HepG2 (cell line): Measurements from ENCODE around the gene ERVMER34-1. TPM values are rescaled to one million over a fixed set of nuclear protein-coding genes. Genes with fewer than 3 reads are reported as not detected.

Experiments
- ATAC-seq: fragments of 200-7000 bp; cut with Tn5 transposase; 3 replicates; pipeline ENCODE4 v1.9.1; 2020; ENCODE audit warnings: mild to moderate bottlenecking, moderate library complexity
- BruUV-seq: library from RNA; stranded (reverse); fragments of 400-500 nt; replicated peaks from 2 replicates; lab custom pipeline; 2021; lab: Mats Ljungman, UMichigan
- CTCF ChIA-PET: fragments of 300-600 bp; formaldehyde crosslinking; extraction: SDS; loops from one replicate; lab custom pipeline; 2021; ENCODE audit warnings: low total read pairs, inconsistent platforms, low intra/inter-chr PET ratio; lab: Yijun Ruan, JAX
- POLR2A ChIA-PET: fragments of 350-600 bp; sonication (Branson Sonifier 250); formaldehyde crosslinking; loops from one replicate; lab custom pipeline; 2020; ENCODE audit warnings: antibody characterized with exemption, inconsistent platforms; lab: Yijun Ruan, JAX
- DNase-seq: peaks from one replicate; pipeline ENCODE4 v3.0.0-alpha.2; 2015; ENCODE audit warnings: low spot score
- FAIRE-seq: peaks from 3 replicates; lab custom pipeline; 2011; peaks lifted over from hg19 to GRCh38; lab: Jason Lieb, UNC
- H2AFZ ChIP-seq: one replicate; pipeline ENCODE4 v1.6.1; 2011; ENCODE audit warnings: low read length, inconsistent platforms
- H3K27ac ChIP-seq: fragments of 300-600 bp; 3 replicates; pipeline ENCODE4 v1.8.0; 2011; ENCODE audit warnings: mixed run types, mild to moderate bottlenecking, mixed read lengths, low read length, inconsistent platforms; ENCODE audit not compliant: insufficient read depth; ENCODE audit errors: extremely low read length
- H3K27me3 ChIP-seq, 2 experiments: fragments of 200-600 bp in 1 of 2; 2 replicates in 1 of 2; 3 replicates in 1 of 2; pipeline versions ENCODE4 v1.6.0 to v1.8.0; 2011; ENCODE audit warnings: low read length in 2 of 2, mild to moderate bottlenecking in 2 of 2, moderate library complexity in 2 of 2, inconsistent platforms in 1 of 2; ENCODE audit not compliant: insufficient read depth in 2 of 2, control insufficient read depth in 1 of 2
- H3K36me3 ChIP-seq, 2 experiments: fragments of 200-600 bp in 1 of 2; replicated peaks in 1 of 2; 2 replicates in 1 of 2; 3 replicates in 1 of 2; pipeline versions ENCODE4 v1.5.1 to v1.8.0; 2011; ENCODE audit warnings: low read length in 2 of 2, inconsistent platforms in 1 of 2; ENCODE audit not compliant: insufficient read depth in 2 of 2, control insufficient read depth in 1 of 2
- H3K4me1 ChIP-seq: 2 replicates; pipeline ENCODE4 v1.5.1; 2012; ENCODE audit warnings: low read length, inconsistent platforms; ENCODE audit not compliant: insufficient read depth
- H3K4me2 ChIP-seq: 2 replicates; pipeline ENCODE4 v1.6.0; 2011; ENCODE audit warnings: low read depth, low read length, inconsistent platforms
- H3K4me3 ChIP-seq, 3 experiments: fragments of 200-600 bp in 1 of 3; sonication (generic), shearing (Covaris generic) in 1 of 3; replicated peaks in 1 of 3; 2 replicates each; pipeline ENCODE4 v1.5.1; 2011 to 2016; ENCODE audit warnings: low read length in 3 of 3, inconsistent platforms in 2 of 3, low read depth in 2 of 3, mild to moderate bottlenecking in 2 of 3, control low read depth in 1 of 3, mixed read lengths in 1 of 3; ENCODE audit not compliant: insufficient read depth in 1 of 3
- H3K79me2 ChIP-seq: one replicate; pipeline ENCODE4 v1.6.1; 2011; ENCODE audit warnings: low read length, inconsistent platforms; ENCODE audit not compliant: insufficient read depth
- H3K9ac ChIP-seq: 2 replicates; pipeline ENCODE4 v1.6.0; 2011; ENCODE audit warnings: mild to moderate bottlenecking, low read depth, low read length, inconsistent platforms; ENCODE audit not compliant: insufficient read depth
- H3K9me3 ChIP-seq: 2 replicates; pipeline ENCODE4 v1.5.1; 2012; ENCODE audit warnings: mild to moderate bottlenecking, low read length
- H4K20me1 ChIP-seq: 2 replicates; pipeline ENCODE4 v1.6.0; 2011; ENCODE audit warnings: inconsistent platforms, mild to moderate bottlenecking, low read length, moderate library complexity; ENCODE audit not compliant: insufficient read depth
- ARNT ChIP-seq: fragments of 450-650 bp; IDR thresholded peaks from 2 replicates; pipeline ENCODE4 v1.6.1; 2017
- ELF3 ChIP-seq: IDR thresholded peaks from 2 replicates; pipeline ENCODE4 v1.6.1; 2016; ENCODE audit warnings: missing genetic modification reagents, missing compliant biosample characterization
- MZF1 ChIP-seq: sonication (generic); formaldehyde crosslinking; IDR thresholded peaks from 2 replicates; pipeline ENCODE4 v1.8.1; 2023; ENCODE audit warnings: mild to moderate bottlenecking, missing genetic modification reagents, borderline replicate concordance
- NAIF1 ChIP-seq: sonication (generic); formaldehyde crosslinking; IDR thresholded peaks from 2 replicates; pipeline ENCODE4 v1.5.0; 2020; ENCODE audit warnings: mild to moderate bottlenecking, missing genetic modification reagents, borderline replicate concordance
- POLR2A ChIP-seq, 2 experiments: IDR thresholded peaks; 2 replicates each; pipeline ENCODE4 v1.6.1; 2011; ENCODE audit warnings: low read depth in 2 of 2, low read length in 2 of 2, mild to moderate bottlenecking in 1 of 2, moderate library complexity in 1 of 2; ENCODE audit not compliant: insufficient read depth in 1 of 2
- TCF7 ChIP-seq: sonication (generic); IDR thresholded peaks from 2 replicates; pipeline ENCODE4 v1.6.1; 2016; ENCODE audit warnings: antibody characterized with exemption, low read depth
- YY1 ChIP-seq: IDR thresholded peaks from 2 replicates; pipeline ENCODE4 v1.6.1; 2011; ENCODE audit warnings: low read length, low read depth, moderate library complexity, mild to moderate bottlenecking; ENCODE audit not compliant: insufficient read depth, insufficient replicate concordance
- ZMYM4 ChIP-seq: sonication (generic); formaldehyde crosslinking; IDR thresholded peaks from 2 replicates; pipeline ENCODE4 v1.8.1; 2023; ENCODE audit warnings: mild to moderate bottlenecking, missing genetic modification reagents
- ZNF260 ChIP-seq: sonication (generic); formaldehyde crosslinking; IDR thresholded peaks from 2 replicates; pipeline ENCODE4 v1.4.0; 2020; ENCODE audit warnings: missing genetic modification reagents, low read depth, mild to moderate bottlenecking, borderline replicate concordance
- ZNF383 ChIP-seq: sonication (generic); formaldehyde crosslinking; IDR thresholded peaks from 2 replicates; pipeline ENCODE4 v1.4.0; 2020; ENCODE audit warnings: missing genetic modification reagents, mild to moderate bottlenecking, borderline replicate concordance
- ZNF878 ChIP-seq: sonication (generic); formaldehyde crosslinking; IDR thresholded peaks from 2 replicates; pipeline ENCODE4 v1.8.1; 2023; ENCODE audit warnings: mild to moderate bottlenecking, missing genetic modification reagents, moderate library complexity
- WGBS: methylation state at CpG from one replicate; pipeline ENCODE4 v1.1.6; 2017; ENCODE audit warnings: low lambda C conversion rate; 5-methylcytosine and 5-hydroxymethylcytosine counted together
- in situ Hi-C: cut with HindIII; loops from 2 replicates; pipeline ENCODE4 v1.10.0; 2017; ENCODE audit warnings: low pct_unique_long_range_greater_than_20kb; ENCODE audit not compliant: extremely low pct_ligation_motif_present
- intact Hi-C: fragments of 100-400 bp; cut with micrococcal nuclease; formaldehyde crosslinking; loops from one replicate; pipeline ENCODE4 v1.10.0; 2022; ENCODE audit not compliant: unreplicated experiment
- polyA plus RNA-seq, 8 experiments: library from polyadenylated mRNA; depleted of rRNA in 3 of 8; stranded (reverse) in 7 of 8; unstranded in 1 of 8; fragments of >200 nt; fragmentation: Illumina TruSeq in 4 of 8; extraction: Trizol in 4 of 8; gene quantifications; 2 replicates each; pipeline versions ENCODE4 v1.2.1 to v1.2.3, GENCODE V29; 2011 to 2016; ENCODE audit warnings: low read depth in 4 of 8, missing spikeins in 1 of 8, mixed read lengths in 1 of 8; ENCODE audit not compliant: insufficient read depth in 1 of 8
- total RNA-seq, 5 experiments: library from RNA; depleted of rRNA; stranded (reverse); fragments of >200 nt; fragmentation: Illumina TruSeq; extraction: Trizol; gene quantifications; 2 replicates each; pipeline ENCODE4 v1.2.3, GENCODE V29; 2016; ENCODE audit warnings: low read depth in 1 of 5
- TF ChIP-seq, protein P1 (sequence below): IDR thresholded peaks from 2 replicates; pipeline ENCODE4 v1.6.1; 2012; ENCODE audit warnings: inconsistent platforms
- TF ChIP-seq, protein P2 (sequence below): sonication (generic); formaldehyde crosslinking; IDR thresholded peaks from 2 replicates; pipeline ENCODE4 v1.4.0; 2020; ENCODE audit warnings: missing genetic modification reagents, mild to moderate bottlenecking, borderline replicate concordance

ERVMER34-1 gene
- total and polyA plus RNA-seq, 2 of the 13 experiments (the other 11 are each of a cell fraction or from before 2014, with no cell fraction given), result 0.04 to 0.35 TPM

GRCh38 chr4:52714597-52715254 lies 36.5 kb downstream of the ERVMER34-1 start:
- H3K4me1 ChIP-seq, result peaks cover 45% of the 10 kb centered on the region
- DNase-seq (no peak), ATAC-seq (no peak), FAIRE-seq (peak; percentile 21)
- peak overlapping the region; percentile 91 for H3K27ac ChIP-seq
- 95% methylated on average over 4 of the region's 4 CpGs for WGBS
- CTCF ChIA-PET, result no interaction called here
- in situ Hi-C loops, result loop anchor here (5.0 to 25.0 kb wide), 3 partner anchors 52 to 342 kb away; no protein-coding TSS in a partner anchor
- no TSS peak for BruUV-seq
- peaks cover 5 to 26% of the 10 kb centered on the region in 2 experiments for H3K36me3 ChIP-seq
- no peaks in the 10 kb centered on the region for H3K27me3 ChIP-seq
- 0 out of 2 replicates have a peak overlapping the region, but pooled peaks have one; percentile 24 for H3K9ac ChIP-seq
- no peaks in the 10 kb centered on the region for H4K20me1 ChIP-seq
- no peak overlapping the region for H2AFZ ChIP-seq
- H3K4me2 ChIP-seq, result peak overlapping the region; percentile 92
- TF ChIP-seq ARNT (no peak), ZMYM4 (0 out of 2 replicates have a peak, but pooled peaks have one; percentile 16), NAIF1 (CRISPR knock-in tag) (0 out of 2 replicates have a peak, but pooled peaks have one; percentile 36), POLR2A (IDR thresholded peaks at IDR 0.05; ENCODE audit: insufficient read depth in 1 of 2, low read depth in 2 of 2, low read length in 2 of 2) (0 out of 4 replicates have a peak, but pooled peaks of 1 of the 2 experiments have one; percentile 7)
- TF ChIP-seq, protein P1, sequence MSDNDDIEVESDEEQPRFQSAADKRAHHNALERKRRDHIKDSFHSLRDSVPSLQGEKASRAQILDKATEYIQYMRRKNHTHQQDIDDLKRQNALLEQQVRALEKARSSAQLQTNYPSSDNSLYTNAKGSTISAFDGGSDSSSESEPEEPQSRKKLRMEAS, result 0 out of 2 replicates have a peak, but pooled peaks have one; percentile 31
- POLR2A ChIA-PET, result interaction anchor here (3.8 kb wide), 1 partner anchor 54 kb away, joined by 74 read pairs; the partner anchor contains the start of gene USP46
- H3K79me2 ChIP-seq, result peaks cover 17% of the 10 kb centered on the region
- peak overlapping the region in 1 of 3 experiments; percentile 83; a peak in 2 of 6 replicates for H3K4me3 ChIP-seq
- intact Hi-C loops, result no loop called here
- H3K9me3 ChIP-seq, result no peaks in the 10 kb centered on the region

GRCh38 chr4:52713456-52713937 lies 37.7 kb downstream of the ERVMER34-1 start:
- Histone ChIP-seq H4K20me1 (no peaks in the 10 kb centered on the region), H3K9me3 (no peaks in the 10 kb centered on the region), H3K36me3 (peaks cover 5 to 26% of the 10 kb centered on the region in 2 experiments), H3K4me2 (peak overlapping the region; percentile 92), H3K27me3 (no peaks in the 10 kb centered on the region), H2AFZ (no peak overlapping the region), H3K27ac (peak overlapping the region; percentile 91), H3K4me3 (peak overlapping the region; percentile 76 to 83 (median 83); a peak in 5 of 6 replicates), H3K4me1 (peaks cover 45% of the 10 kb centered on the region), H3K79me2 (peaks cover 17% of the 10 kb centered on the region), H3K9ac (peak overlapping the region; percentile 89)
- intact Hi-C loops (loop anchor here (2.0 kb wide), 2 partner anchors 55 to 345 kb away; partner anchors contain the start of gene USP46), in situ Hi-C loops (loop anchor here (5.0 to 25.0 kb wide), 3 partner anchors 51 to 341 kb away; no protein-coding TSS in a partner anchor)
- DNase-seq, result peak; percentile 71
- peak; percentile 42 for FAIRE-seq
- 9% methylated on average over 12 of the region's 12 CpGs for WGBS
- BruUV-seq, result no TSS peak
- peak; percentile 22 for ATAC-seq
- ChIA-PET POLR2A (interaction anchor here (1.3 to 3.8 kb wide), 4 partner anchors 9 to 871 kb away, joined by 3 to 81 read pairs (median 48); partner anchors contain the start of genes DCUN1D4 and USP46), CTCF (no interaction called here)
- no peak for TF ChIP-seq ZNF383
- 0 out of 2 replicates have a peak, but pooled peaks have one; percentile 7 for TF ChIP-seq ELF3
- no peak for TF ChIP-seq TCF7
- TF ChIP-seq ZNF878 (CRISPR knock-in tag), result 0 out of 2 replicates have a peak, but pooled peaks have one; percentile 45
- no peak for TF ChIP-seq MZF1
- TF ChIP-seq YY1, result no peak
- TF ChIP-seq, protein P2, sequence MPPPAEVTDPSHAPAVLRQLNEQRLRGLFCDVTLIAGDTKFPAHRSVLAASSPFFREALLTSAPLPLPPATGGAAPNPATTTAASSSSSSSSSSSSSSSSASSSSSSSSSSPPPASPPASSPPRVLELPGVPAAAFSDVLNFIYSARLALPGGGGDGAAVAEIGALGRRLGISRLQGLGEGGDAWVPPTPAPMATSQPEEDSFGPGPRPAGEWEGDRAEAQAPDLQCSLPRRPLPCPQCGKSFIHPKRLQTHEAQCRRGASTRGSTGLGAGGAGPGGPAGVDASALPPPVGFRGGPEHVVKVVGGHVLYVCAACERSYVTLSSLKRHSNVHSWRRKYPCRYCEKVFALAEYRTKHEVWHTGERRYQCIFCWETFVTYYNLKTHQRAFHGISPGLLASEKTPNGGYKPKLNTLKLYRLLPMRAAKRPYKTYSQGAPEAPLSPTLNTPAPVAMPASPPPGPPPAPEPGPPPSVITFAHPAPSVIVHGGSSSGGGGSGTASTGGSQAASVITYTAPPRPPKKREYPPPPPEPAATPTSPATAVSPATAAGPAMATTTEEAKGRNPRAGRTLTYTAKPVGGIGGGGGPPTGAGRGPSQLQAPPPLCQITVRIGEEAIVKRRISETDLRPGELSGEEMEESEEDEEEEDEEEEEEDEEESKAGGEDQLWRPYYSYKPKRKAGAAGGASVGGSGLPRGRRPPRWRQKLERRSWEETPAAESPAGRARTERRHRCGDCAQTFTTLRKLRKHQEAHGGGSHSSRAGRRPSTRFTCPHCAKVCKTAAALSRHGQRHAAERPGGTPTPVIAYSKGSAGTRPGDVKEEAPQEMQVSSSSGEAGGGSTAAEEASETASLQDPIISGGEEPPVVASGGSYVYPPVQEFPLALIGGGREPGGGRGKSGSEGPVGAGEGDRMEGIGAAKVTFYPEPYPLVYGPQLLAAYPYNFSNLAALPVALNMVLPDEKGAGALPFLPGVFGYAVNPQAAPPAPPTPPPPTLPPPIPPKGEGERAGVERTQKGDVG (CRISPR knock-in tag), result 0 out of 2 replicates have a peak, but pooled peaks have one; percentile 33
- no peak for TF ChIP-seq ZNF260 (CRISPR knock-in tag)
